HepG2 (cell line): ENCODE results near the gene AP2A2.

ENCODE experiments used
- HNF4A ChIP-seq: sonication (generic); formaldehyde crosslinking; IDR thresholded peaks from 2 replicates; pipeline ENCODE4 v1.4.0; 2020; ENCODE audit warnings: missing genetic modification reagents
- NCOA2 ChIP-seq: sonication (generic); formaldehyde crosslinking; IDR thresholded peaks from 2 replicates; pipeline ENCODE4 v1.8.0; 2022; ENCODE audit warnings: inconsistent platforms
- NR2F6 ChIP-seq, 2 experiments: IDR thresholded peaks; 2 replicates each; pipeline ENCODE4 v1.6.1; 2016; ENCODE audit warnings: antibody characterized with exemption in 1 of 2, mild to moderate bottlenecking in 1 of 2
- PHB2 ChIP-seq: fragments of 450-650 bp; IDR thresholded peaks from 2 replicates; pipeline ENCODE4 v1.6.1; 2018; ENCODE audit not compliant: partially characterized antibody
- REL ChIP-seq: sonication (generic); formaldehyde crosslinking; conservative IDR thresholded peaks from 2 replicates; pipeline ENCODE4 v1.8.0; 2022; ENCODE audit warnings: mild to moderate bottlenecking, missing genetic modification reagents, moderate library complexity
- TF ChIP-seq, protein P1 (sequence below): sonication (generic); formaldehyde crosslinking; IDR thresholded peaks from 2 replicates; pipeline ENCODE4 v1.4.0; 2020; ENCODE audit warnings: missing genetic modification reagents
- TF ChIP-seq, protein P2 (sequence below): IDR thresholded peaks from 2 replicates; pipeline ENCODE4 v1.6.1; 2016; ENCODE audit warnings: missing genetic modification reagents, missing compliant biosample characterization
- TF ChIP-seq, protein P3 (sequence below): IDR thresholded peaks from 2 replicates; pipeline ENCODE4 v1.6.1; 2016; ENCODE audit warnings: mild to moderate bottlenecking, missing biosample characterization, missing genetic modification reagents
- TF ChIP-seq, protein P4 (sequence below): sonication (generic); formaldehyde crosslinking; IDR thresholded peaks from 2 replicates; pipeline ENCODE4 v1.4.0; 2020; ENCODE audit warnings: missing genetic modification reagents
- TF ChIP-seq, protein P5 (sequence below): sonication (generic); formaldehyde crosslinking; IDR thresholded peaks from 2 replicates; pipeline ENCODE4 v1.5.0; 2020; ENCODE audit warnings: mild to moderate bottlenecking, missing genetic modification reagents, moderate library complexity

DNA sequence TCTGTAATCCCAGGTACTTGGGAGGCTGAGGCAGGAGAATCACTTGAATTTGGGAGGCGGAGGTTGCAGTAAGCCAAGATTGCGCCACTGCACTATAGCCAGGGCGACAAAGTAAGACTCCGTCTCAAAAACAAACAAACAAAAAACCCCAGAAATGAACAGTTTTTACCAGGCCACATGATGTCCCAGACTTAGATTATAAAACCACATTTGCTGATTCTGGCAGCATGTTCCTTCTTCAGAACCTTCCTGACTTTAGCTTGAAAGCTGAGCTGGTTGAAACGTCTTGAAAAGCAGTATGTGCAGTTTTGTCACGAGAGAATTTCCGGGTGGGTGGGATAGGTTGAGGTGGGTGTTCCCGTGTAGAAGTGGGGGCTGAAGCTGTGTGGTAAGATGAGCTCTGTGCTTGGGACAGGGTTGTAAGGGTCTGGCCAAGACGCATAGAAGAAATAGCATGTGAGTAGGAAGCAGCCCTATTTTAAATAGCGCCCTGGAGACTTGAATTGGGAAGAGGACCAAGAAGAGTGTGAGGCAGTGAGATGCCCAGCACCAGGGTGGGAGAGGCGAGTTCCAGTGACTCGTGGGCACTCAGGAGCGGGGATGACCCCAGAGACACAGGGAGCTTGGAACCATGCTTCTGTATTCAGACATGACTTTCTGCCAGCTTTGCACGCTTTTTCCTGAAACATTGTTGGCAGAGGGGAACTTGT, 7.6 kb downstream of the AP2A2 start:
- TF ChIP-seq, protein P1, sequence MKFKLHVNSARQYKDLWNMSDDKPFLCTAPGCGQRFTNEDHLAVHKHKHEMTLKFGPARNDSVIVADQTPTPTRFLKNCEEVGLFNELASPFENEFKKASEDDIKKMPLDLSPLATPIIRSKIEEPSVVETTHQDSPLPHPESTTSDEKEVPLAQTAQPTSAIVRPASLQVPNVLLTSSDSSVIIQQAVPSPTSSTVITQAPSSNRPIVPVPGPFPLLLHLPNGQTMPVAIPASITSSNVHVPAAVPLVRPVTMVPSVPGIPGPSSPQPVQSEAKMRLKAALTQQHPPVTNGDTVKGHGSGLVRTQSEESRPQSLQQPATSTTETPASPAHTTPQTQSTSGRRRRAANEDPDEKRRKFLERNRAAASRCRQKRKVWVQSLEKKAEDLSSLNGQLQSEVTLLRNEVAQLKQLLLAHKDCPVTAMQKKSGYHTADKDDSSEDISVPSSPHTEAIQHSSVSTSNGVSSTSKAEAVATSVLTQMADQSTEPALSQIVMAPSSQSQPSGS (CRISPR knock-in tag) = no peak
- TF ChIP-seq, protein P2, sequence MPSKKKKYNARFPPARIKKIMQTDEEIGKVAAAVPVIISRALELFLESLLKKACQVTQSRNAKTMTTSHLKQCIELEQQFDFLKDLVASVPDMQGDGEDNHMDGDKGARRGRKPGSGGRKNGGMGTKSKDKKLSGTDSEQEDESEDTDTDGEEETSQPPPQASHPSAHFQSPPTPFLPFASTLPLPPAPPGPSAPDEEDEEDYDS (CRISPR knock-in tag) = no peak
- TF ChIP-seq HNF4A (CRISPR knock-in tag) (no peak), NCOA2 (CRISPR knock-in tag) (no peak), REL (CRISPR knock-in tag) (no peak), NR2F6 (IDR thresholded peaks at IDR 0.05) (no peak), NR2F6 (CRISPR knock-in tag; IDR thresholded peaks at IDR 0.05) (no peak), PHB2 (no peak)
- TF ChIP-seq, protein P3, sequence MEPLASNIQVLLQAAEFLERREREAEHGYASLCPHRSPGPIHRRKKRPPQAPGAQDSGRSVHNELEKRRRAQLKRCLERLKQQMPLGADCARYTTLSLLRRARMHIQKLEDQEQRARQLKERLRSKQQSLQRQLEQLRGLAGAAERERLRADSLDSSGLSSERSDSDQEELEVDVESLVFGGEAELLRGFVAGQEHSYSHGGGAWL = no peak
- TF ChIP-seq, protein P4, sequence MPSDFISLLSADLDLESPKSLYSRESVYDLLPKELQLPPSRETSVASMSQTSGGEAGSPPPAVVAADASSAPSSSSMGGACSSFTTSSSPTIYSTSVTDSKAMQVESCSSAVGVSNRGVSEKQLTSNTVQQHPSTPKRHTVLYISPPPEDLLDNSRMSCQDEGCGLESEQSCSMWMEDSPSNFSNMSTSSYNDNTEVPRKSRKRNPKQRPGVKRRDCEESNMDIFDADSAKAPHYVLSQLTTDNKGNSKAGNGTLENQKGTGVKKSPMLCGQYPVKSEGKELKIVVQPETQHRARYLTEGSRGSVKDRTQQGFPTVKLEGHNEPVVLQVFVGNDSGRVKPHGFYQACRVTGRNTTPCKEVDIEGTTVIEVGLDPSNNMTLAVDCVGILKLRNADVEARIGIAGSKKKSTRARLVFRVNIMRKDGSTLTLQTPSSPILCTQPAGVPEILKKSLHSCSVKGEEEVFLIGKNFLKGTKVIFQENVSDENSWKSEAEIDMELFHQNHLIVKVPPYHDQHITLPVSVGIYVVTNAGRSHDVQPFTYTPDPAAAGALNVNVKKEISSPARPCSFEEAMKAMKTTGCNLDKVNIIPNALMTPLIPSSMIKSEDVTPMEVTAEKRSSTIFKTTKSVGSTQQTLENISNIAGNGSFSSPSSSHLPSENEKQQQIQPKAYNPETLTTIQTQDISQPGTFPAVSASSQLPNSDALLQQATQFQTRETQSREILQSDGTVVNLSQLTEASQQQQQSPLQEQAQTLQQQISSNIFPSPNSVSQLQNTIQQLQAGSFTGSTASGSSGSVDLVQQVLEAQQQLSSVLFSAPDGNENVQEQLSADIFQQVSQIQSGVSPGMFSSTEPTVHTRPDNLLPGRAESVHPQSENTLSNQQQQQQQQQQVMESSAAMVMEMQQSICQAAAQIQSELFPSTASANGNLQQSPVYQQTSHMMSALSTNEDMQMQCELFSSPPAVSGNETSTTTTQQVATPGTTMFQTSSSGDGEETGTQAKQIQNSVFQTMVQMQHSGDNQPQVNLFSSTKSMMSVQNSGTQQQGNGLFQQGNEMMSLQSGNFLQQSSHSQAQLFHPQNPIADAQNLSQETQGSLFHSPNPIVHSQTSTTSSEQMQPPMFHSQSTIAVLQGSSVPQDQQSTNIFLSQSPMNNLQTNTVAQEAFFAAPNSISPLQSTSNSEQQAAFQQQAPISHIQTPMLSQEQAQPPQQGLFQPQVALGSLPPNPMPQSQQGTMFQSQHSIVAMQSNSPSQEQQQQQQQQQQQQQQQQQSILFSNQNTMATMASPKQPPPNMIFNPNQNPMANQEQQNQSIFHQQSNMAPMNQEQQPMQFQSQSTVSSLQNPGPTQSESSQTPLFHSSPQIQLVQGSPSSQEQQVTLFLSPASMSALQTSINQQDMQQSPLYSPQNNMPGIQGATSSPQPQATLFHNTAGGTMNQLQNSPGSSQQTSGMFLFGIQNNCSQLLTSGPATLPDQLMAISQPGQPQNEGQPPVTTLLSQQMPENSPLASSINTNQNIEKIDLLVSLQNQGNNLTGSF = no peak
- TF ChIP-seq, protein P5, sequence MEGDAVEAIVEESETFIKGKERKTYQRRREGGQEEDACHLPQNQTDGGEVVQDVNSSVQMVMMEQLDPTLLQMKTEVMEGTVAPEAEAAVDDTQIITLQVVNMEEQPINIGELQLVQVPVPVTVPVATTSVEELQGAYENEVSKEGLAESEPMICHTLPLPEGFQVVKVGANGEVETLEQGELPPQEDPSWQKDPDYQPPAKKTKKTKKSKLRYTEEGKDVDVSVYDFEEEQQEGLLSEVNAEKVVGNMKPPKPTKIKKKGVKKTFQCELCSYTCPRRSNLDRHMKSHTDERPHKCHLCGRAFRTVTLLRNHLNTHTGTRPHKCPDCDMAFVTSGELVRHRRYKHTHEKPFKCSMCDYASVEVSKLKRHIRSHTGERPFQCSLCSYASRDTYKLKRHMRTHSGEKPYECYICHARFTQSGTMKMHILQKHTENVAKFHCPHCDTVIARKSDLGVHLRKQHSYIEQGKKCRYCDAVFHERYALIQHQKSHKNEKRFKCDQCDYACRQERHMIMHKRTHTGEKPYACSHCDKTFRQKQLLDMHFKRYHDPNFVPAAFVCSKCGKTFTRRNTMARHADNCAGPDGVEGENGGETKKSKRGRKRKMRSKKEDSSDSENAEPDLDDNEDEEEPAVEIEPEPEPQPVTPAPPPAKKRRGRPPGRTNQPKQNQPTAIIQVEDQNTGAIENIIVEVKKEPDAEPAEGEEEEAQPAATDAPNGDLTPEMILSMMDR (CRISPR knock-in tag) = no peak
